ENCODE measurements around the gene OPN1MW3.
"Not testable (repeated sequence)": the region's sequence is repeated elsewhere in the genome, so short reads cannot be mapped to it uniquely, and the experiment has no call there.

The OPN1MW3 gene

GRCh38 chrX:154257282-154257681, at the start of gene OPN1MW3:
Gene OPN1MW3 (plus strand): TSS chrX:154257582. CDS start chrX:154257620, 38 bp downstream.
- not testable (repeated sequence) for DNase-seq

GRCh38 chrX:154209670-154210418, 47.5 kb upstream of the OPN1MW3 start:
- not testable (repeated sequence) for DNase-seq

- not testable (repeated sequence) for DNase-seq
Measured at GRCh38 chrX:154211057-154211456, 46.3 kb upstream of the OPN1MW3 start.

GRCh38 chrX:154211499-154211898, 45.9 kb upstream of the OPN1MW3 start:
- not testable (repeated sequence) for DNase-seq

- not testable (repeated sequence) for DNase-seq
Measured at GRCh38 chrX:154219456-154219855, 37.9 kb upstream of the OPN1MW3 start, which contains the start of gene OPN1MW2. Gene OPN1MW2 (plus strand): TSS chrX:154219756. CDS start chrX:154219816, 60 bp downstream.

GRCh38 chrX:154225292-154225691, 32.1 kb upstream of the OPN1MW3 start:
- not testable (repeated sequence) for DNase-seq

- not testable (repeated sequence) for DNase-seq
Measured at GRCh38 chrX:154226706-154227105, 30.7 kb upstream of the OPN1MW3 start.

GRCh38 chrX:154231443-154231842, 25.9 kb upstream of the OPN1MW3 start:
- not testable (repeated sequence) for DNase-seq

- not testable (repeated sequence) for DNase-seq
Measured at GRCh38 chrX:154233620-154234019, 23.8 kb upstream of the OPN1MW3 start.

- not testable (repeated sequence) for DNase-seq
Measured at GRCh38 chrX:154238939-154239559, 18.3 kb upstream of the OPN1MW3 start.

- DNase-seq = not testable (repeated sequence)
Measured at GRCh38 chrX:154239982-154240503, 17.3 kb upstream of the OPN1MW3 start.

GRCh38 chrX:154247377-154248045, 9.9 kb upstream of the OPN1MW3 start:
- DNase-seq = not testable (repeated sequence)

- DNase-seq = not testable (repeated sequence)
Measured at GRCh38 chrX:154248076-154248475, 9.3 kb upstream of the OPN1MW3 start.

- not testable (repeated sequence) for DNase-seq
Measured at GRCh38 chrX:154258711-154259110, 1.3 kb downstream of the OPN1MW3 start.

GRCh38 chrX:154263072-154263471, 5.7 kb downstream of the OPN1MW3 start:
- not testable (repeated sequence) for DNase-seq

- DNase-seq = not testable (repeated sequence)
Measured at GRCh38 chrX:154269245-154269644, 11.9 kb downstream of the OPN1MW3 start.

GRCh38 chrX:154284489-154285338, 27.3 kb downstream of the OPN1MW3 start:
- not testable (repeated sequence) for DNase-seq

GRCh38 chrX:154286406-154286805, 29.0 kb downstream of the OPN1MW3 start:
- not testable (repeated sequence) for DNase-seq

- DNase-seq = no peak
Measured at GRCh38 chrX:154294791-154295574, 37.6 kb downstream of the OPN1MW3 start, which contains the start of gene TEX28. Gene TEX28 (minus strand): TSS chrX:154295124. CDS start chrX:154292117, 3,007 bp downstream.

- no peak for DNase-seq
Measured at GRCh38 chrX:154295664-154296310, 38.4 kb downstream of the OPN1MW3 start, which contains the start of gene TKTL1. Gene TKTL1 (plus strand): TSS chrX:154295795. CDS start chrX:154295860, 65 bp downstream.

Measured in stimulated activated naive CD4-positive, alpha-beta T cell (primary cell).